Measurements from ENCODE around the gene ABCF1.

The ABCF1 gene

GRCh38 chr6:30601436-30601814, 30.2 kb downstream of the ABCF1 start:
- no peak for DNase-seq (ENCODE audit: low spot score)
- no peak for FAIRE-seq

GRCh38 chr6:30601815-30602641, 30.8 kb downstream of the ABCF1 start:
- DNase-seq (ENCODE audit: low spot score) (no peak), FAIRE-seq (no peak)

- FAIRE-seq (no peak), DNase-seq (ENCODE audit: low spot score) (no peak)
Observed at GRCh38 chr6:30603961-30604360, 32.7 kb downstream of the ABCF1 start.

GRCh38 chr6:30610065-30610464, 38.8 kb downstream of the ABCF1 start:
- FAIRE-seq (no peak), DNase-seq (ENCODE audit: low spot score) (no peak)

- no peak for FAIRE-seq
- no peak for DNase-seq (ENCODE audit: low spot score)
Observed at GRCh38 chr6:30611150-30611855, 40.1 kb downstream of the ABCF1 start.

- DNase-seq (ENCODE audit: low spot score) (no peak), FAIRE-seq (no peak)
Observed at GRCh38 chr6:30611856-30612194, 40.6 kb downstream of the ABCF1 start.

- DNase-seq (ENCODE audit: low spot score) (no peak), FAIRE-seq (no peak)
Observed at GRCh38 chr6:30612213-30612612, 41.0 kb downstream of the ABCF1 start.

- FAIRE-seq: peak; percentile 79
- DNase-seq (ENCODE audit: low spot score): peak; percentile 66
Observed at GRCh38 chr6:30612687-30613248, 41.5 kb downstream of the ABCF1 start.

- FAIRE-seq: no peak
Observed at GRCh38 chr6:30613251-30614043, 42.2 kb downstream of the ABCF1 start.

GRCh38 chr6:30614044-30614842, 43.0 kb downstream of the ABCF1 start:
- FAIRE-seq: no peak

More at GRCh38 chr6:30613251-30614043, 42.2 kb downstream of the ABCF1 start:
- peak; percentile 36 for DNase-seq (ENCODE audit: low spot score)

GRCh38 chr6:30614843-30615218, 43.6 kb downstream of the ABCF1 start:
- DNase-seq (ENCODE audit: low spot score): peak; percentile 89
- peak; percentile 74 for FAIRE-seq

More at GRCh38 chr6:30614044-30614842, 43.0 kb downstream of the ABCF1 start:
- no peak for DNase-seq (ENCODE audit: low spot score)

GRCh38 chr6:30615219-30615957, 44.1 kb downstream of the ABCF1 start:
- peak; percentile 73 for DNase-seq (ENCODE audit: low spot score)
- no peak for FAIRE-seq

GRCh38 chr6:30615958-30616810, 44.9 kb downstream of the ABCF1 start:
- no peak for FAIRE-seq
- DNase-seq (ENCODE audit: low spot score): no peak

GRCh38 chr6:30616811-30617564, 45.7 kb downstream of the ABCF1 start, which contains the start of gene PPP1R10:
PPP1R10 (minus strand) TSS chr6:30617243; CDS start chr6:30609944, 7,299 bp downstream.
- FAIRE-seq: peak; percentile 92
- DNase-seq (ENCODE audit: low spot score): peak; percentile 99

- DNase-seq (ENCODE audit: low spot score) (peak; percentile 90), FAIRE-seq (no peak)
Observed at GRCh38 chr6:30617565-30618269, 46.5 kb downstream of the ABCF1 start, which contains the start of gene MRPS18B. MRPS18B (plus strand) TSS chr6:30617840; CDS start chr6:30617866, 26 bp downstream.

GRCh38 chr6:30618270-30618797, 47.1 kb downstream of the ABCF1 start:
- no peak for DNase-seq (ENCODE audit: low spot score)
- FAIRE-seq: no peak

- FAIRE-seq: no peak
- no peak for DNase-seq (ENCODE audit: low spot score)
Observed at GRCh38 chr6:30619561-30619960, 48.3 kb downstream of the ABCF1 start.
